Natural killer cell (primary cell): Measurements from ENCODE around the gene FBP2. TPM values are rescaled to one million over a fixed set of nuclear protein-coding genes. Genes with fewer than 3 reads are reported as not detected.

Source experiments
- ATAC-seq, 3 donors: fragments of 150-1000 bp in 2 of 3; fragments of 200-7000 bp in 1 of 3; cut with Tn5 transposase; 1 replicate in 1 of 3; 2 replicates in 2 of 3; pipeline ENCODE4 v1.10.0; 2021; ENCODE audit warnings: mild to moderate bottlenecking in 2 of 3, moderate library complexity in 2 of 3
- DNase-seq, 2 donors: peaks; one replicate each; pipeline versions ENCODE4 v3.0.0 to v3.0.0-alpha.2; 2013 to 2021; ENCODE audit warnings: mixed read lengths in 1 of 2
- H3K27ac ChIP-seq: one replicate; pipeline ENCODE4 v1.5.1; 2013; ENCODE audit warnings: mild to moderate bottlenecking, low read length
- H3K27me3 ChIP-seq: one replicate; pipeline ENCODE4 v1.6.1; 2013; ENCODE audit warnings: low read length; ENCODE audit not compliant: control insufficient read depth, insufficient read depth
- H3K36me3 ChIP-seq: one replicate; pipeline ENCODE4 v1.6.1; 2013; ENCODE audit warnings: low read length; ENCODE audit not compliant: control insufficient read depth, insufficient read depth
- H3K4me1 ChIP-seq: one replicate; pipeline ENCODE4 v1.6.1; 2013; ENCODE audit warnings: low read length; ENCODE audit not compliant: control insufficient read depth, insufficient read depth
- H3K4me3 ChIP-seq: one replicate; pipeline ENCODE4 v1.5.1; 2013; ENCODE audit warnings: low read length
- H3K9me3 ChIP-seq: one replicate; pipeline ENCODE4 v1.6.1; 2013; ENCODE audit warnings: low read length; ENCODE audit not compliant: control insufficient read depth, insufficient read depth
- H3K27ac Mint-ChIP-seq, 2 donors: one replicate each; pipeline ENCODE4 v1.8.0; 2022; ENCODE audit warnings: mild to moderate bottlenecking in 2 of 2, mixed read lengths in 2 of 2, moderate library complexity in 1 of 2
- H3K27me3 Mint-ChIP-seq, 2 donors: one replicate each; pipeline ENCODE4 v1.8.0; 2022; ENCODE audit warnings: low read depth in 2 of 2, mixed read lengths in 2 of 2
- H3K36me3 Mint-ChIP-seq: one replicate; pipeline ENCODE4 v1.8.0; 2022; ENCODE audit warnings: mixed read lengths
- H3K4me1 Mint-ChIP-seq, 2 donors: one replicate each; pipeline ENCODE4 v1.8.0; 2022; ENCODE audit warnings: mixed read lengths in 2 of 2
- H3K4me3 Mint-ChIP-seq: one replicate; pipeline ENCODE4 v1.8.0; 2022; ENCODE audit warnings: mild to moderate bottlenecking, moderate library complexity, mixed read lengths
- H3K9me3 Mint-ChIP-seq, 2 donors: one replicate each; pipeline ENCODE4 v1.8.0; 2022; ENCODE audit warnings: mixed read lengths in 2 of 2
- CTCF ChIP-seq: fragments of 200-600 bp; IDR thresholded peaks from one replicate; pipeline ENCODE4 v1.8.0; 2022; ENCODE audit warnings: antibody characterized with exemption
- WGBS: methylation state at CpG from one replicate; pipeline ENCODE4 v1.1.7; 2013; ENCODE audit warnings: missing lambda C conversion rate; ENCODE audit not compliant: insufficient coverage; 5-methylcytosine and 5-hydroxymethylcytosine counted together
- intact Hi-C: fragments of 100-400 bp; cut with micrococcal nuclease; formaldehyde crosslinking; loops from one replicate; pipeline ENCODE4 v1.14.2; 2022
- total RNA-seq, 4 donors: library from RNA; stranded (reverse); fragments of 120-200 nt in 1 of 4; gene quantifications; one replicate each; pipeline versions ENCODE4 v1.2.3 to v1.2.4, GENCODE V29; 2013 to 2022

Gene FBP2
- total RNA-seq, 3 donors from 2014 or later (not counting 1 experiment from before 2014, with no cell fraction given), result not detected

DNA sequence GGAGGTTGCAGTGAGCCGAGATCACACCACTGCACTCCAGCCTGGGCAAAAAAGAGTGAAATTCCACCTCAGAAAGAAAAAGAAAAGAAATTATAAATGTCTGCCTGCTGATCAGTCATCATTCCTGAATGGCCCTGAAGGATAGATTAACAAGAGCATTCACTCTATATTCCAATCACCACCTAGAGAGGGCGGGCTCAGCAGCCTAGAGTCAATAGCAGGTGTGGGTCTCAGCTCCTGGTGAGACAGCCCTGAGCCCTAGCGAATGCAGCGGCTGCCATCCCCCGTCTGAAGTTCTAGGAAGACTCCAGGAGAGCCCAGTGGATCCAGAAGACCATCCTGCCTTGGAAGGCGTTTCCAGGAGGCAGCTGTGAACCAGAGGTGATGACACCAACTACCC is 33.7 kb upstream of the FBP2 start:
- TF ChIP-seq CTCF, result no peak
- H3K4me1 Mint-ChIP-seq, result no peaks in the 10 kb centered on the region
- Histone ChIP-seq H3K4me1 (no peaks in the 10 kb centered on the region), H3K36me3 (no peaks in the 10 kb centered on the region), H3K4me3 (no peak overlapping the region), H3K9me3 (no peaks in the 10 kb centered on the region), H3K27me3 (no peaks in the 10 kb centered on the region), H3K27ac (no peak overlapping the region)
- DNase-seq, result no peak
- H3K36me3 Mint-ChIP-seq, result no peaks in the 10 kb centered on the region
- H3K4me3 Mint-ChIP-seq, result no peak overlapping the region
- no peak overlapping the region for H3K27ac Mint-ChIP-seq
- H3K9me3 Mint-ChIP-seq, result no peaks in the 10 kb centered on the region
- intact Hi-C loops, result no loop called here
- no peaks in the 10 kb centered on the region for H3K27me3 Mint-ChIP-seq
- ATAC-seq, result no peak
- 91% methylated on average over 6 of the region's 6 CpGs for WGBS

GRCh38 chr9:94625835-94626234 is 32.2 kb upstream of the FBP2 start:
- Histone ChIP-seq H3K36me3 (no peaks in the 10 kb centered on the region), H3K4me3 (no peak overlapping the region), H3K27me3 (no peaks in the 10 kb centered on the region), H3K27ac (no peak overlapping the region), H3K4me1 (no peaks in the 10 kb centered on the region), H3K9me3 (no peaks in the 10 kb centered on the region)
- DNase-seq, result no peak
- no peak for ATAC-seq
- Mint-ChIP-seq H3K4me3 (no peak overlapping the region), H3K4me1 (no peaks in the 10 kb centered on the region), H3K36me3 (no peaks in the 10 kb centered on the region), H3K27ac (no peak overlapping the region), H3K27me3 (no peaks in the 10 kb centered on the region), H3K9me3 (no peaks in the 10 kb centered on the region)
- intact Hi-C loops, result no loop called here
- no peak for TF ChIP-seq CTCF
- WGBS, result 43% methylated on average over 10 of the region's 12 CpGs

- Histone ChIP-seq H3K27ac (no peak overlapping the region), H3K27me3 (no peaks in the 10 kb centered on the region), H3K4me3 (no peak overlapping the region), H3K4me1 (no peaks in the 10 kb centered on the region), H3K36me3 (no peaks in the 10 kb centered on the region), H3K9me3 (no peaks in the 10 kb centered on the region)
- no peaks in the 10 kb centered on the region for H3K4me1 Mint-ChIP-seq
- no peaks in the 10 kb centered on the region for H3K27me3 Mint-ChIP-seq
- H3K4me3 Mint-ChIP-seq, result no peak overlapping the region
- H3K27ac Mint-ChIP-seq, result no peak overlapping the region
- H3K9me3 Mint-ChIP-seq, result no peaks in the 10 kb centered on the region
- no peaks in the 10 kb centered on the region for H3K36me3 Mint-ChIP-seq
- 93% methylated on average over 4 of the region's 4 CpGs for WGBS
- no peak for TF ChIP-seq CTCF
- intact Hi-C loops, result no loop called here
- DNase-seq, result no peak
- ATAC-seq, result no peak
Measured at GRCh38 chr9:94624629-94625028, 31.0 kb upstream of the FBP2 start.

DNA sequence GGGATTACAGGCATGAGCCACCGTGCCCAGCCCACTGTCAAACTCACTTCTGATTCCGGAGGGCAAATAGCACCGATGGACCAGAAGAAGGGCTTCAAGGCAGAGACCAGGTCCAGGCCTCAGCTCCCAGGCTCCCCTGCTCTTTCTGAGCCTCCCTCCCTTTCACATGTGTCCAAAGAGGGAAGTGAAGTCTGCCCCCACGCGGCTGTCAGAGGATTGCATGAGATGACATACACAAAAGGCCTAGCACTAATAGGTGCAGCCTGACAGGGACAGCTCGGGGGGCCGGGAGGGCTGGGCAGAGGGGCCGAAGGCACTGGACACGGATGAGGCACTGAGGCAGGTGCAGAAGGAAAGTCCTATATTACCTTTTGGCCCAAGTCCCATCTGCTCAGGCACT is 29.6 kb upstream of the FBP2 start:
- intact Hi-C loops, result no loop called here
- WGBS, result 75% methylated on average over 9 of the region's 9 CpGs

More for the DNA sequence above, 29.6 kb upstream of the FBP2 start:
- DNase-seq (peak in 1 of 2 donors; percentile 28), ATAC-seq (no peak)
- no peak for TF ChIP-seq CTCF
- no peaks in the 10 kb centered on the region for H3K27me3 ChIP-seq
- H3K4me1 Mint-ChIP-seq, result no peaks in the 10 kb centered on the region
- no peak overlapping the region for H3K27ac Mint-ChIP-seq
- no peaks in the 10 kb centered on the region for H3K9me3 Mint-ChIP-seq
- no peaks in the 10 kb centered on the region for H3K36me3 ChIP-seq
- no peaks in the 10 kb centered on the region for H3K27me3 Mint-ChIP-seq
- no peak overlapping the region for H3K27ac ChIP-seq
- no peaks in the 10 kb centered on the region for H3K4me1 ChIP-seq
- H3K4me3 ChIP-seq, result no peak overlapping the region
- H3K4me3 Mint-ChIP-seq, result no peak overlapping the region
- H3K36me3 Mint-ChIP-seq, result no peaks in the 10 kb centered on the region
- no peaks in the 10 kb centered on the region for H3K9me3 ChIP-seq
